Stomach (tissue), 9 donors: ENCODE results near the gene AUH. TPM values are rescaled to one million over a fixed set of nuclear protein-coding genes. Genes with fewer than 3 reads are reported as not detected.

Experiments used
- DNase-seq, 2 donors: peaks; one replicate each; pipeline versions ENCODE4 v3.0.0 to v3.0.0-alpha.2; 2013 to 2019
- H3K27ac ChIP-seq, 5 donors: fragments of 200-600 bp in 4 of 5; sonication (generic) in 4 of 5; one replicate each; pipeline ENCODE4 v1.5.1; 2013 to 2019; ENCODE audit warnings: mild to moderate bottlenecking in 1 of 5, moderate library complexity in 1 of 5
- H3K27me3 ChIP-seq, 3 donors: fragments of 200-600 bp; sonication (generic); one replicate each; pipeline ENCODE4 v1.5.1; 2017 to 2019; ENCODE audit warnings: mixed run types in 1 of 3
- H3K36me3 ChIP-seq, 4 donors: fragments of 200-600 bp; sonication (generic); 1 replicate in 3 of 4; 2 replicates in 1 of 4; pipeline ENCODE4 v1.5.1; 2016 to 2019
- H3K4me1 ChIP-seq, 4 donors: fragments of 200-600 bp; sonication (generic); one replicate each; pipeline ENCODE4 v1.5.1; 2016 to 2019
- H3K4me3 ChIP-seq, 4 donors: fragments of 200-600 bp; sonication (generic) in 3 of 4; one replicate each; pipeline ENCODE4 v1.5.1; 2016 to 2019; ENCODE audit warnings: mild to moderate bottlenecking in 1 of 4
- H3K9me3 ChIP-seq, 4 donors: fragments of 200-600 bp; sonication (generic); one replicate each; pipeline ENCODE4 v1.5.1; 2016 to 2019
- CTCF ChIP-seq, 7 experiments: fragments of 450-650 bp in 4 of 7; fragments of 200-600 bp in 3 of 7; sonication (generic) in 3 of 7; IDR thresholded peaks; one replicate each; pipeline ENCODE4 v1.5.1; 2016 to 2019; ENCODE audit warnings: antibody characterized with exemption in 7 of 7, control low read depth in 2 of 7, mild to moderate bottlenecking in 1 of 7
- EP300 ChIP-seq: sonication (generic); formaldehyde crosslinking; IDR thresholded peaks from one replicate; pipeline ENCODE4 v1.6.1; 2017; ENCODE audit warnings: antibody characterized with exemption
- POLR2A ChIP-seq, 4 donors: fragments of 450-650 bp; IDR thresholded peaks; one replicate each; pipeline ENCODE4 v1.6.1; 2016; ENCODE audit warnings: antibody characterized with exemption in 4 of 4, control low read depth in 2 of 4, mild to moderate bottlenecking in 1 of 4, moderate library complexity in 1 of 4
- POLR2AphosphoS5 ChIP-seq, 3 donors: sonication (generic); formaldehyde crosslinking; IDR thresholded peaks; one replicate each; pipeline ENCODE4 v1.6.1; 2016; ENCODE audit warnings: antibody characterized with exemption in 3 of 3
- WGBS, 5 donors: extraction: QIAGEN DNeasy Blood & Tissue Kit in 3 of 5; methylation state at CpG; one replicate each; pipeline versions ENCODE4 v1.1.5 to v1.1.7; 2013 to 2018; 5-methylcytosine and 5-hydroxymethylcytosine counted together
- intact Hi-C: fragments of 100-400 bp; cut with DNase I; formaldehyde crosslinking; loops from one replicate; pipeline ENCODE4 v1.15.1; 2023; ENCODE audit warnings: low total_unique reads
- polyA plus RNA-seq, 3 donors: library from polyadenylated mRNA; stranded (reverse); fragments of 200-250 nt; gene quantifications; one replicate each; pipeline ENCODE4 v1.2.3, GENCODE V29; 2013
- total RNA-seq, 5 donors: library from RNA; depleted of rRNA; stranded (reverse); fragments of >200 nt; gene quantifications; one replicate each; pipeline versions ENCODE4 v1.1.0 to v1.2.3, GENCODE V29; 2014 to 2016
- donor health status: healthy with polysubstance abuse.
- donor health status: Bipolar disorder and iron deficiency.
- donor health status: healthy.

AUH gene
- total and polyA plus RNA-seq, 8 donors: 5.8 to 331 (median 24.5) TPM

- Histone ChIP-seq H3K27me3 (no peaks in the 10 kb centered on the region), H3K4me1 (peaks cover 0 to 16% (median 2%) of the 10 kb centered on the region in 4 donors), H3K27ac (no peak overlapping the region), H3K36me3 (no peaks in the 10 kb centered on the region), H3K4me3 (no peak overlapping the region), H3K9me3 (no peaks in the 10 kb centered on the region)
- DNase-seq: peak in 1 of 2 donors; percentile 30
- no peak for TF ChIP-seq POLR2AphosphoS5 (IDR thresholded peaks at IDR 0.05)
- no peak for TF ChIP-seq POLR2A (IDR thresholded peaks at IDR 0.05)
- TF ChIP-seq EP300: no peak
- intact Hi-C loops: no loop called here
- WGBS, 5 donors: 78 to 91% (median 87%) methylated on average over 6 of the region's 6 CpGs
These were observed 113.0 kb downstream of the AUH start for GRCh38 chr9:91248707-91249106.

- Histone ChIP-seq H3K36me3 (no peaks in the 10 kb centered on the region), H3K4me1 (peaks cover 0 to 16% (median 5%) of the 10 kb centered on the region in 4 donors), H3K27ac (no peak overlapping the region), H3K27me3 (no peaks in the 10 kb centered on the region), H3K4me3 (no peak overlapping the region), H3K9me3 (no peaks in the 10 kb centered on the region)
- no peak for DNase-seq
- TF ChIP-seq POLR2A (IDR thresholded peaks at IDR 0.05): no peak
- TF ChIP-seq POLR2AphosphoS5 (IDR thresholded peaks at IDR 0.05): no peak
- no peak for TF ChIP-seq EP300
- no peak for TF ChIP-seq CTCF (IDR thresholded peaks at IDR 0.05)
- intact Hi-C loops: no loop called here
- WGBS, 5 donors: 94 to 98% (median 95%) methylated on average over 2 of the region's 2 CpGs
These were observed 114.4 kb downstream of the AUH start for GRCh38 chr9:91247278-91247677.

- TF ChIP-seq CTCF (IDR thresholded peaks at IDR 0.05) (no peak), POLR2AphosphoS5 (IDR thresholded peaks at IDR 0.05) (no peak), EP300 (no peak), POLR2A (IDR thresholded peaks at IDR 0.05) (no peak)
- H3K36me3 ChIP-seq: no peaks in the 10 kb centered on the region
- WGBS, 5 donors: 74 to 85% (median 83%) methylated on average over 5 of the region's 5 CpGs
- H3K27me3 ChIP-seq: no peaks in the 10 kb centered on the region
- H3K9me3 ChIP-seq: no peaks in the 10 kb centered on the region
- peaks cover 0 to 16% (median 8%) of the 10 kb centered on the region in 4 donors for H3K4me1 ChIP-seq
- intact Hi-C loops: no loop called here
- H3K27ac ChIP-seq: no peak overlapping the region
- peak in 1 of 2 donors; percentile 20 for DNase-seq
- H3K4me3 ChIP-seq: no peak overlapping the region
These were observed 114.9 kb downstream of the AUH start for GRCh38 chr9:91246846-91247245.

GRCh38 chr9:91245431-91246313, 116.0 kb downstream of the AUH start:
- no peaks in the 10 kb centered on the region for H3K27me3 ChIP-seq
- H3K9me3 ChIP-seq: no peaks in the 10 kb centered on the region
- intact Hi-C loops: no loop called here
- H3K27ac ChIP-seq: peak overlapping the region in 4 of 5 donors; percentile 22 to 44 (median 33)
- peak in 1 of 2 donors; percentile 44 for DNase-seq
- 64 to 77% (median 68%) methylated on average over 8 of the region's 8 CpGs for WGBS, 5 donors
- TF ChIP-seq CTCF (IDR thresholded peaks at IDR 0.05) (no peak), EP300 (no peak), POLR2AphosphoS5 (IDR thresholded peaks at IDR 0.05) (no peak), POLR2A (IDR thresholded peaks at IDR 0.05) (no peak)
- H3K36me3 ChIP-seq: no peaks in the 10 kb centered on the region
- H3K4me1 ChIP-seq: peaks cover 0 to 16% (median 9%) of the 10 kb centered on the region in 4 donors
- no peak overlapping the region for H3K4me3 ChIP-seq
